GM23248 (cell line): ENCODE measurements around the gene PROCA1. TPM values are rescaled to one million over a fixed set of nuclear protein-coding genes. Genes with fewer than 3 reads are reported as not detected.
A peak's percentile ranks its signal among the peaks of the same experiment; 100 is the strongest.

Experiments
- DNase-seq: peaks from one replicate; pipeline ENCODE4 v3.0.0-alpha.2; 2015
- H2AFZ ChIP-seq: fragments of 200-600 bp; sonication (generic); 2 replicates; pipeline ENCODE4 v1.6.1; 2016; ENCODE audit warnings: antibody characterized with exemption
- H3F3A ChIP-seq: fragments of 200-600 bp; sonication (generic); 2 replicates; pipeline ENCODE4 v1.6.1; 2016; ENCODE audit warnings: mild to moderate bottlenecking, antibody characterized with exemption, mixed run types; ENCODE audit not compliant: insufficient read depth
- H3K27ac ChIP-seq: fragments of 200-600 bp; sonication (generic); 2 replicates; pipeline ENCODE4 v1.5.1; 2016; ENCODE audit warnings: mild to moderate bottlenecking
- H3K27me3 ChIP-seq: fragments of 200-600 bp; sonication (generic); replicated peaks from 2 replicates; pipeline ENCODE4 v1.6.1; 2016; ENCODE audit warnings: mild to moderate bottlenecking; ENCODE audit not compliant: insufficient read depth
- H3K36me3 ChIP-seq: fragments of 200-600 bp; sonication (generic); 2 replicates; pipeline ENCODE4 v1.6.1; 2016; ENCODE audit warnings: low read depth, mild to moderate bottlenecking
- H3K4me1 ChIP-seq: fragments of 200-600 bp; sonication (generic); 2 replicates; pipeline ENCODE4 v1.6.1; 2016; ENCODE audit warnings: mild to moderate bottlenecking; ENCODE audit not compliant: insufficient read depth
- H3K4me2 ChIP-seq: fragments of 200-600 bp; sonication (generic); one replicate; pipeline ENCODE4 v1.6.1; 2016; ENCODE audit warnings: mild to moderate bottlenecking; ENCODE audit not compliant: unreplicated experiment
- H3K4me3 ChIP-seq: fragments of 200-600 bp; sonication (generic); 2 replicates; pipeline ENCODE4 v1.5.1; 2016; ENCODE audit warnings: mild to moderate bottlenecking
- H3K79me2 ChIP-seq: fragments of 200-600 bp; sonication (generic); 2 replicates; pipeline ENCODE4 v1.6.1; 2016; ENCODE audit warnings: mild to moderate bottlenecking; ENCODE audit not compliant: insufficient read depth
- H3K9ac ChIP-seq: fragments of 200-600 bp; sonication (generic); 2 replicates; pipeline ENCODE4 v1.6.1; 2016; ENCODE audit warnings: mild to moderate bottlenecking
- H3K9me2 ChIP-seq: fragments of 200-600 bp; sonication (generic); 2 replicates; pipeline ENCODE4 v1.6.1; 2016; ENCODE audit warnings: mixed run types, mild to moderate bottlenecking, moderate library complexity; ENCODE audit not compliant: insufficient read depth
- H3K9me3 ChIP-seq: fragments of 200-600 bp; sonication (generic); one replicate; pipeline ENCODE4 v1.6.1; 2017; ENCODE audit warnings: low read depth
- H4K20me1 ChIP-seq: fragments of 200-600 bp; sonication (generic); 2 replicates; pipeline ENCODE4 v1.6.0; 2016; ENCODE audit not compliant: insufficient read depth
- EZH2 ChIP-seq: fragments of 200-600 bp; sonication (generic); IDR thresholded peaks from 2 replicates; pipeline ENCODE4 v1.6.1; 2018; ENCODE audit warnings: antibody characterized with exemption, mild to moderate bottlenecking; ENCODE audit not compliant: insufficient read depth, poor library complexity, severe bottlenecking
- EZH2phosphoT487 ChIP-seq: fragments of 200-600 bp; sonication (generic); IDR thresholded peaks from 2 replicates; pipeline ENCODE4 v1.6.1; 2018; ENCODE audit warnings: antibody characterized with exemption, moderate library complexity, mild to moderate bottlenecking, low read depth; ENCODE audit not compliant: insufficient read depth
- WGBS, 2 experiments: methylation state at CpG; one replicate each; pipeline ENCODE4 v1.1.6; 2015 to 2017; ENCODE audit warnings: low lambda C conversion rate in 2 of 2, low coverage in 1 of 2; ENCODE audit errors: missing lambda C conversion rate in 2 of 2; 5-methylcytosine and 5-hydroxymethylcytosine counted together
- in situ Hi-C: fragments of 300-500 bp; cut with MboI; formaldehyde crosslinking; loops from 2 replicates; pipeline ENCODE4 v1.15.0; 2020
- polyA plus RNA-seq: library from polyadenylated mRNA; unstranded; fragments of >200 nt; fragmentation: Nextera tagmentation; extraction: Ambion mirVana; gene quantifications from 2 replicates; pipeline ENCODE4 v1.2.1, GENCODE V29; 2016
- total RNA-seq: library from RNA; depleted of rRNA; stranded (reverse); fragments of >200 nt; shearing (Covaris generic); gene quantifications from 2 replicates; pipeline ENCODE4 v1.2.3, GENCODE V29; 2014; rRNA removed

PROCA1 gene, protein sequence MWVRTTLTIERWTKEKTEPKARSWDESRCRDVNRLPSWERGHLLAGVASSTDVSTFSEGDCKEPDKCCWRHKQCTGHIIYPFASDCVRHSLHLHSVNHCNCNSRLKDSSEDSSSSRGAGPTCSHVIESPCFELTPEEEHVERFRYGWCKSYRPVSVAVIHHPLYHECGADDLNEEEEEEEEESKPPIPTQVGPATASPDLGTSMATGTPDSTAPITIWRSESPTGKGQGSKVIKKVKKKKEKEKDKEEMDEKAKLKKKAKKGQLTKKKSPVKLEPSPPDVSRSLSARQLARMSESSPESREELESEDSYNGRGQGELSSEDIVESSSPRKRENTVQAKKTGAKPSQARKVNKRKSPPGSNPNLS
- 0.65 TPM in 1 of 2 replicates, not detected in the other for total RNA-seq
- 0.41 and 0.44 TPM in 2 replicates for polyA plus RNA-seq

DNA sequence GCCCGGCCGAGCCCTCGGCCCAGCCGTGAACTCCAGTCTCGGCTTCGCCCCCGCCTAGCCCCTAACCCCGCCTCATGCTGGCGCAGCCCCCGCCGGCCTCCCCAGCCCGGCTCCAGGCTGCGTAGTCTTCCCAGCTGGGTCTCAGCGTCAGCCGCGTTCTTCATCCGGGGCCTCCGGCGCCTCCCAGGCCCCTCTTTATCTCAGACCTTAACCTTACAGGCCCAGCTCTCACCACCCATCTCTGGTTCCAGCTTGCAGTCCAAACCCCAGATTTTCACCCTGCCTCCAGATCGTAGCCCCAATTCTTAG lies at the start of gene PROCA1:
TSS of gene PROCA1 (minus strand) at position 166 of the 309 bp plus-strand sequence. CDS start 228 bp downstream, outside the sequence.
- WGBS, 2 experiments = 1 to 4% methylated on average over 18 to 20 of the region's 20 CpGs
- H3F3A ChIP-seq = peaks cover 21% of the 10 kb centered on the region
- no peak for DNase-seq
- H3K36me3 ChIP-seq = 0 out of 2 replicates have a peak, but pooled peaks cover 12% of the 10 kb centered on the region
- no peak for TF ChIP-seq EZH2
- TF ChIP-seq EZH2phosphoT487 = no peak
- in situ Hi-C loops = no loop called here
- peak within 1 kb of the TSS; percentile 80 for H3K9ac ChIP-seq
- no peaks in the 10 kb centered on the region for H4K20me1 ChIP-seq
- peak within 1 kb of the TSS; percentile 78 for H3K27ac ChIP-seq
- no peaks in the 10 kb centered on the region for H3K9me2 ChIP-seq
- H3K9me3 ChIP-seq = no peaks in the 10 kb centered on the region
- peaks cover 19% of the 10 kb centered on the region for H3K79me2 ChIP-seq
- peaks cover 7% of the 10 kb centered on the region; the same call in 1 of the 2 replicates for H3K4me1 ChIP-seq
- peak within 1 kb of the TSS; percentile 70 for H3K4me2 ChIP-seq
- peak within 1 kb of the TSS; percentile 74 for H2AFZ ChIP-seq
- peak within 1 kb of the TSS; percentile 69 for H3K4me3 ChIP-seq
- H3K27me3 ChIP-seq = no peaks in the 10 kb centered on the region

DNA sequence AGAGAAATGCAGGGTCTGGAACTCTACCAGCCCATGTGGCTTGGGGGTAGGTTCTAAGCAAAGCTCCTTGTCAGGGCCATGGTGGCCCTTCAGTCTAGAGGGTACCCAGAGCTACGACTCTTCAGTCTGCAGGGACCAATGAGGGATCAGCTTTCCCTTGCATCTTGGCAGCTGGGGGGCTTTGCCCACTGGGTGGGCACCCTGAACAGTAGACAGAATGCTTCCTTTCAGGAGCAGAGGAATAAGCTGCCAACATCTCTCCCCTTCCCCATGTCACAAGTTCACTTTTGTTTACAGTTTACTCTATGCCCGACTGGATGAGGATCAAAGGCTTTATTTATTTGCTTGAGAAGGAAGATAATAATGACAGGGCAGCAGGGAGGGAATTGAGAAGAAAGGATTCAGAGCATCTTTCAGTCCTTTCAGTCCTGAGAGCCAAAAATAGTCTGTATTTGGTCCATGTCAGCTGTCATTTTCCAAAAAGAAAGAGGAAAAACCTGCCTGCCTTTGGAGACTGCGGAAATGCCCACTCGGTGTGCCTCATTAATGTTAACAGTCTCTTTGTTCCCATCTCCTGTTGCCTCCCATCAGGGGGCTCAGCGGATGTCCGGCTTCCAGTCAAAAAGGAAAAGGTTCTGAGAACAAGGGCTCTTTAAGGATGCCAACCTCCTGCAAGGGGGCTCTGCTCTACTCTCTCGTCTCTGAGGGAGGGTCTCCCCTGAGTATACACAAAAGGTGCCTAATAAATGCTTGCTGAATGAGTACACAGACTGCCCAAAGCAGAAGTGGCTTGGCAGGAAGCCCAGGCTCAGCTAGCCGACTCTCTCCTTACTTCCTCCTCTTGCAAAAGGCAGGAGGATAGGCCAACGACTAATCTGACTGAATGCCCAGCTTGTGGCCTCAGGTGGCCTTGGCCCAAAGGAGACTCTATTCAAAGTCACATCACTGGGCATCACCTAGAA lies 49.2 kb upstream of the PROCA1 start:
- H3K27ac ChIP-seq = peak overlapping the region; percentile 28; the same call in 1 of the 2 replicates
- H3K9me3 ChIP-seq = no peaks in the 10 kb centered on the region
- 51 to 55% methylated on average over 9 of the region's 9 CpGs for WGBS, 2 experiments
- no peaks in the 10 kb centered on the region for H3K9me2 ChIP-seq
- no peaks in the 10 kb centered on the region for H3K27me3 ChIP-seq
- H3K4me3 ChIP-seq = no peak overlapping the region
- 0 out of 2 replicates have a peak, but pooled peaks cover 7% of the 10 kb centered on the region for H3K79me2 ChIP-seq
- no peak overlapping the region for H3K4me2 ChIP-seq
- H3F3A ChIP-seq = peaks cover 8% of the 10 kb centered on the region; the same call in 1 of the 2 replicates
- in situ Hi-C loops = loop anchor here (10.0 kb wide), 1 partner anchor 134 kb away; the partner anchor contains the start of gene FLOT2
- TF ChIP-seq EZH2phosphoT487 (no peak), EZH2 (no peak)
- no peaks in the 10 kb centered on the region for H4K20me1 ChIP-seq
- H3K4me1 ChIP-seq = no peaks in the 10 kb centered on the region
- no peak overlapping the region for H3K9ac ChIP-seq
- peak; percentile 78 for DNase-seq
- H2AFZ ChIP-seq = no peak overlapping the region
- peaks cover 10% of the 10 kb centered on the region; the same call in 1 of the 2 replicates for H3K36me3 ChIP-seq

GRCh38 chr17:28759256-28759865 lies 47.7 kb upstream of the PROCA1 start:
- Histone ChIP-seq H3K4me3 (no peak overlapping the region), H3F3A (peaks cover 11% of the 10 kb centered on the region; the same call in 1 of the 2 replicates), H3K9ac (no peak overlapping the region), H3K4me2 (no peak overlapping the region), H3K27ac (no peak overlapping the region), H4K20me1 (no peaks in the 10 kb centered on the region), H3K9me3 (no peaks in the 10 kb centered on the region), H3K36me3 (no peaks in the 10 kb centered on the region; the same call in 1 of the 2 replicates), H2AFZ (no peak overlapping the region), H3K4me1 (no peaks in the 10 kb centered on the region), H3K27me3 (no peaks in the 10 kb centered on the region), H3K9me2 (no peaks in the 10 kb centered on the region), H3K79me2 (0 out of 2 replicates have a peak, but pooled peaks cover 7% of the 10 kb centered on the region)
- in situ Hi-C loops = no loop called here
- no peak for DNase-seq
- WGBS, 2 experiments = 93 to 97% methylated on average over 15 to 18 of the region's 18 CpGs
- TF ChIP-seq EZH2 (no peak), EZH2phosphoT487 (no peak)
